ENCODE results near the gene DNMT3A. TPM values are rescaled to one million over a fixed set of nuclear protein-coding genes. Genes with fewer than 3 reads are reported as not detected.

Gene DNMT3A
- total and polyA plus RNA-seq, 2 experiments from 2014 or later = 47.2 to 80.4 TPM

GRCh38 chr2:25286025-25286400 is 55.7 kb downstream of the DNMT3A start:
- H3K4me2 ChIP-seq = no peak overlapping the region
- no peak overlapping the region for H3K27ac ChIP-seq (ENCODE audit: low read depth)
- ATAC-seq (peak; percentile 54), DNase-seq (ENCODE audit: low spot score) (peak; percentile 63)
- H3F3A ChIP-seq (replicated peaks; ENCODE audit: low read depth) = no peaks in the 10 kb centered on the region; the same call in 1 of the 2 replicates
- H3K27me3 ChIP-seq (ENCODE audit: insufficient read depth) = no peaks in the 10 kb centered on the region
- peaks cover 31% of the 10 kb centered on the region for H3K4me1 Mint-ChIP-seq
- H3K4me3 ChIP-seq = no peak overlapping the region
- no peaks in the 10 kb centered on the region for H3K9me2 ChIP-seq (ENCODE audit: insufficient read depth)
- no peak overlapping the region; the same call in 2 of the 3 replicates for H3K4me3 Mint-ChIP-seq
- TF ChIP-seq EZH2phosphoT487 (IDR thresholded peaks at IDR 0.05; ENCODE audit: unreplicated experiment) (no peak), POLR2AphosphoS5 (IDR thresholded peaks at IDR 0.05; ENCODE audit: low read depth) (no peak), ZNF331 (CRISPR knock-in tag; IDR thresholded peaks at IDR 0.05; ENCODE audit: low read depth) (no peak)
- TF ChIP-seq, protein P1, sequence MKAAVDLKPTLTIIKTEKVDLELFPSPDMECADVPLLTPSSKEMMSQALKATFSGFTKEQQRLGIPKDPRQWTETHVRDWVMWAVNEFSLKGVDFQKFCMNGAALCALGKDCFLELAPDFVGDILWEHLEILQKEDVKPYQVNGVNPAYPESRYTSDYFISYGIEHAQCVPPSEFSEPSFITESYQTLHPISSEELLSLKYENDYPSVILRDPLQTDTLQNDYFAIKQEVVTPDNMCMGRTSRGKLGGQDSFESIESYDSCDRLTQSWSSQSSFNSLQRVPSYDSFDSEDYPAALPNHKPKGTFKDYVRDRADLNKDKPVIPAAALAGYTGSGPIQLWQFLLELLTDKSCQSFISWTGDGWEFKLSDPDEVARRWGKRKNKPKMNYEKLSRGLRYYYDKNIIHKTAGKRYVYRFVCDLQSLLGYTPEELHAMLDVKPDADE (IDR thresholded peaks at IDR 0.05) = peak; percentile 56; the same call in 1 of the 2 replicates
- no peak overlapping the region for H2AFZ ChIP-seq
- peaks cover 19% of the 10 kb centered on the region for H3K27me3 Mint-ChIP-seq (ENCODE audit: insufficient read depth, low read depth, poor library complexity)
- H3K9me3 Mint-ChIP-seq = no peaks in the 10 kb centered on the region
- H4K20me1 ChIP-seq (replicated peaks; ENCODE audit: insufficient read depth) = no peaks in the 10 kb centered on the region
- H3K27ac Mint-ChIP-seq = 0 out of 2 replicates have a peak overlapping the region, but pooled peaks have one; percentile 40
- no peaks in the 10 kb centered on the region; the same call in 2 of the 3 replicates for H3K36me3 Mint-ChIP-seq (ENCODE audit: low read depth)
- H3K36me3 ChIP-seq (ENCODE audit: insufficient read depth) = no peaks in the 10 kb centered on the region; the same call in 1 of the 2 replicates
- H3K79me2 ChIP-seq (replicated peaks; ENCODE audit: insufficient read depth) = no peaks in the 10 kb centered on the region
- peaks cover 18% of the 10 kb centered on the region for H3K4me1 ChIP-seq (ENCODE audit: insufficient read depth)

GRCh38 chr2:25285265-25286024 is 56.3 kb downstream of the DNMT3A start:
- Histone ChIP-seq H3K36me3 (ENCODE audit: insufficient read depth) (no peaks in the 10 kb centered on the region; the same call in 1 of the 2 replicates), H3K27me3 (ENCODE audit: insufficient read depth) (no peaks in the 10 kb centered on the region), H2AFZ (no peak overlapping the region), H3K79me2 (replicated peaks; ENCODE audit: insufficient read depth) (no peaks in the 10 kb centered on the region), H4K20me1 (replicated peaks; ENCODE audit: insufficient read depth) (no peaks in the 10 kb centered on the region), H3F3A (replicated peaks; ENCODE audit: low read depth) (peaks cover 2% of the 10 kb centered on the region; the same call in 1 of the 2 replicates), H3K4me2 (no peak overlapping the region), H3K4me1 (ENCODE audit: insufficient read depth) (peaks cover 20% of the 10 kb centered on the region), H3K27ac (ENCODE audit: low read depth) (no peak overlapping the region), H3K9me2 (ENCODE audit: insufficient read depth) (no peaks in the 10 kb centered on the region), H3K4me3 (no peak overlapping the region)
- H3K4me3 Mint-ChIP-seq = no peak overlapping the region
- no peaks in the 10 kb centered on the region; the same call in 2 of the 3 replicates for H3K36me3 Mint-ChIP-seq (ENCODE audit: low read depth)
- no peak overlapping the region for H3K27ac Mint-ChIP-seq
- peaks cover 37% of the 10 kb centered on the region for H3K4me1 Mint-ChIP-seq
- H3K9me3 Mint-ChIP-seq = no peaks in the 10 kb centered on the region
- H3K27me3 Mint-ChIP-seq (ENCODE audit: insufficient read depth, low read depth, poor library complexity) = peaks cover 21% of the 10 kb centered on the region
- no peak for DNase-seq (ENCODE audit: low spot score)
- no peak for ATAC-seq
- TF ChIP-seq ZNF114 (CRISPR knock-in tag; IDR thresholded peaks at IDR 0.05) = no peak
- no peak for TF ChIP-seq NANOG (IDR thresholded peaks at IDR 0.05; ENCODE audit: borderline replicate concordance)
- TF ChIP-seq ZNF462 (CRISPR knock-in tag; IDR thresholded peaks at IDR 0.05) = no peak
- no peak for TF ChIP-seq EZH2phosphoT487 (IDR thresholded peaks at IDR 0.05; ENCODE audit: unreplicated experiment)
- TF ChIP-seq, protein P2, sequence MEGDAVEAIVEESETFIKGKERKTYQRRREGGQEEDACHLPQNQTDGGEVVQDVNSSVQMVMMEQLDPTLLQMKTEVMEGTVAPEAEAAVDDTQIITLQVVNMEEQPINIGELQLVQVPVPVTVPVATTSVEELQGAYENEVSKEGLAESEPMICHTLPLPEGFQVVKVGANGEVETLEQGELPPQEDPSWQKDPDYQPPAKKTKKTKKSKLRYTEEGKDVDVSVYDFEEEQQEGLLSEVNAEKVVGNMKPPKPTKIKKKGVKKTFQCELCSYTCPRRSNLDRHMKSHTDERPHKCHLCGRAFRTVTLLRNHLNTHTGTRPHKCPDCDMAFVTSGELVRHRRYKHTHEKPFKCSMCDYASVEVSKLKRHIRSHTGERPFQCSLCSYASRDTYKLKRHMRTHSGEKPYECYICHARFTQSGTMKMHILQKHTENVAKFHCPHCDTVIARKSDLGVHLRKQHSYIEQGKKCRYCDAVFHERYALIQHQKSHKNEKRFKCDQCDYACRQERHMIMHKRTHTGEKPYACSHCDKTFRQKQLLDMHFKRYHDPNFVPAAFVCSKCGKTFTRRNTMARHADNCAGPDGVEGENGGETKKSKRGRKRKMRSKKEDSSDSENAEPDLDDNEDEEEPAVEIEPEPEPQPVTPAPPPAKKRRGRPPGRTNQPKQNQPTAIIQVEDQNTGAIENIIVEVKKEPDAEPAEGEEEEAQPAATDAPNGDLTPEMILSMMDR (conservative IDR thresholded peaks at IDR 0.05; ENCODE audit: low read depth in 2 of 2) = no peak
- no peak for TF ChIP-seq EZH2 (IDR thresholded peaks at IDR 0.05; ENCODE audit: low read depth, unreplicated experiment)
- TF ChIP-seq JUNB (IDR thresholded peaks at IDR 0.05; ENCODE audit: unreplicated experiment) = no peak
- TF ChIP-seq, protein P1 (IDR thresholded peaks at IDR 0.05) = no peak

All from GM23338 (cell line).